ENCODE results near the gene TBC1D22A.

DNA sequence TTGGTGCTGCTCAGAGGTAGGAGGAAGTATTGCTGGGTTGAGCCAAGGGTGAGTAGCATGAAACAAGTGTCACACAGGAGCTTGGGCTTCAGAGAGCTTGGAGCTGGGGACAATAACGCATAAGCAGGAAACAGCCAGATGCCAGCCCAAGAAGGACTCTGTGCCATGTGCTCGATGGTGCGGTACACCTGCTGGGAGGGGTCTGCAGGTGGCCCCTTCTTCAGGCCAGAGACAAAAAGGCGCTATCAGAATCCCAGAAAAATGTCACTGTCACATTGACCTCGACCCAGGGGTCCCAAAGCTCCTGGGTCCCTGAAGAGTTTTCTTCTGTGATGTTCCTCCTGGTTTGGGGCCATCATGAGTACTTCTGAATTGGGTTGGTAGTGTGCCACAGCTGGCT lies 244.4 kb downstream of the TBC1D22A start:
- TF ChIP-seq CTCF (IDR thresholded peaks at IDR 0.05): no peak
- no peak for TF ChIP-seq POLR2A (IDR thresholded peaks at IDR 0.05)

Measured in heart left ventricle (tissue), 13 donors.